Fibroblast of lung (primary cell): ENCODE measurements around the gene NR2F6.

Source experiments
- EZH2 ChIP-seq: IDR thresholded peaks from 2 replicates; pipeline ENCODE4 v1.5.1; 2012; ENCODE audit warnings: low read length, control low read depth, mild to moderate bottlenecking; ENCODE audit errors: missing control alignments
- TF ChIP-seq, protein P1 (sequence below), 2 donors: IDR thresholded peaks in 1 of 2; conservative IDR thresholded peaks in 1 of 2; 1 replicate in 1 of 2; 2 replicates in 1 of 2; pipeline ENCODE4 v1.5.1; 2011 to 2012; ENCODE audit warnings: low read length in 2 of 2, control low read depth in 1 of 2, inconsistent platforms in 1 of 2, low read depth in 1 of 2, mild to moderate bottlenecking in 1 of 2

DNA sequence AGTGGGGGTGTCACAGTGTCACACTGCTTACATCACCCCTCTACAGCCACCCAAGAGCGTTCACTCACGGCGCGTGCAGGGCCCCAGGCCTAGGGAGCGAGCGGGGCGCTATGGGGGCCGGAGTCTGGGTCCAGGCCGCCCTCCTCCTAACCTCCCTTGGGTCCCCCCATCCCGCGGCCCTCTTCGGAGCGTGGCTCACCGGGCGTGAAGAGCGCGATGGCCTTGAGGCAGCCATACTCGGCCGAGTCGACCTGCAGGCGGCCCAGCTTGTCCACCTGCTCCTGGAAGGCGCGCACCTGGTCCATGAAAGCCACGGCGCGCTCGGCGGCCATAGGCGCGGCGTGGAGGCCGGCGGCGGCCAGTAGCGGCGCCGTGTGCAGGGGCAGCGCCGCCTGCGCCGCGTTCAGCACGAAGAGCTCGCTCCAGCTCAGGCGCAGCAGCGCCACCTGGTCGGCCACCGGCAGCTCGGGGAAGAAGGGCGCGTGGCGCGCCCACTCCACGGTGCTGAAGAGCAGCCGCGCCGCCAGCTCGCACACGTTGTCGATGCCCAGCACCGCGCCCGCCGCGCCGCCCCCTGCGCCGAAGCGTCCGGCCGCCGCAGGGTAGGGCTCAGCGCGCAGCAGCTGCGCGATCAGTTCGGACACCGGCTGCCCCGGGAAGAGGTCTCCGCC lies 10.3 kb downstream of the NR2F6 start:
- TF ChIP-seq, protein P1, sequence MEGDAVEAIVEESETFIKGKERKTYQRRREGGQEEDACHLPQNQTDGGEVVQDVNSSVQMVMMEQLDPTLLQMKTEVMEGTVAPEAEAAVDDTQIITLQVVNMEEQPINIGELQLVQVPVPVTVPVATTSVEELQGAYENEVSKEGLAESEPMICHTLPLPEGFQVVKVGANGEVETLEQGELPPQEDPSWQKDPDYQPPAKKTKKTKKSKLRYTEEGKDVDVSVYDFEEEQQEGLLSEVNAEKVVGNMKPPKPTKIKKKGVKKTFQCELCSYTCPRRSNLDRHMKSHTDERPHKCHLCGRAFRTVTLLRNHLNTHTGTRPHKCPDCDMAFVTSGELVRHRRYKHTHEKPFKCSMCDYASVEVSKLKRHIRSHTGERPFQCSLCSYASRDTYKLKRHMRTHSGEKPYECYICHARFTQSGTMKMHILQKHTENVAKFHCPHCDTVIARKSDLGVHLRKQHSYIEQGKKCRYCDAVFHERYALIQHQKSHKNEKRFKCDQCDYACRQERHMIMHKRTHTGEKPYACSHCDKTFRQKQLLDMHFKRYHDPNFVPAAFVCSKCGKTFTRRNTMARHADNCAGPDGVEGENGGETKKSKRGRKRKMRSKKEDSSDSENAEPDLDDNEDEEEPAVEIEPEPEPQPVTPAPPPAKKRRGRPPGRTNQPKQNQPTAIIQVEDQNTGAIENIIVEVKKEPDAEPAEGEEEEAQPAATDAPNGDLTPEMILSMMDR (conservative IDR thresholded peaks at IDR 0.05 in 1 of 2, IDR thresholded peaks at IDR 0.05 in 1 of 2; ENCODE audit: low read depth in 1 of 2, low read length in 2 of 2) = peak; percentile 31 to 43
- no peak for TF ChIP-seq EZH2
